HepG2 (cell line): ENCODE results near the gene JMJD1C. TPM values are rescaled to one million over a fixed set of nuclear protein-coding genes. Genes with fewer than 3 reads are reported as not detected.

Experiments used
- ATAC-seq: fragments of 200-7000 bp; cut with Tn5 transposase; 3 replicates; pipeline ENCODE4 v1.9.1; 2020; ENCODE audit warnings: mild to moderate bottlenecking, moderate library complexity
- BruUV-seq: library from RNA; stranded (reverse); fragments of 400-500 nt; replicated peaks from 2 replicates; lab custom pipeline; 2021; lab: Mats Ljungman, UMichigan
- CTCF ChIA-PET: fragments of 300-600 bp; formaldehyde crosslinking; extraction: SDS; loops from one replicate; lab custom pipeline; 2021; ENCODE audit warnings: low total read pairs, inconsistent platforms, low intra/inter-chr PET ratio; lab: Yijun Ruan, JAX
- POLR2A ChIA-PET: fragments of 350-600 bp; sonication (Branson Sonifier 250); formaldehyde crosslinking; loops from one replicate; lab custom pipeline; 2020; ENCODE audit warnings: antibody characterized with exemption, inconsistent platforms; lab: Yijun Ruan, JAX
- DNase-seq: peaks from one replicate; pipeline ENCODE4 v3.0.0-alpha.2; 2015; ENCODE audit warnings: low spot score
- FAIRE-seq: peaks from 3 replicates; lab custom pipeline; 2011; peaks lifted over from hg19 to GRCh38; lab: Jason Lieb, UNC
- H2AFZ ChIP-seq: one replicate; pipeline ENCODE4 v1.6.1; 2011; ENCODE audit warnings: low read length, inconsistent platforms
- H3K27ac ChIP-seq: fragments of 300-600 bp; 3 replicates; pipeline ENCODE4 v1.8.0; 2011; ENCODE audit warnings: mixed run types, mild to moderate bottlenecking, mixed read lengths, low read length, inconsistent platforms; ENCODE audit not compliant: insufficient read depth; ENCODE audit errors: extremely low read length
- H3K27me3 ChIP-seq, 2 experiments: fragments of 200-600 bp in 1 of 2; 2 replicates in 1 of 2; 3 replicates in 1 of 2; pipeline versions ENCODE4 v1.6.0 to v1.8.0; 2011; ENCODE audit warnings: low read length in 2 of 2, mild to moderate bottlenecking in 2 of 2, moderate library complexity in 2 of 2, inconsistent platforms in 1 of 2; ENCODE audit not compliant: insufficient read depth in 2 of 2, control insufficient read depth in 1 of 2
- H3K36me3 ChIP-seq, 2 experiments: fragments of 200-600 bp in 1 of 2; replicated peaks in 1 of 2; 2 replicates in 1 of 2; 3 replicates in 1 of 2; pipeline versions ENCODE4 v1.5.1 to v1.8.0; 2011; ENCODE audit warnings: low read length in 2 of 2, inconsistent platforms in 1 of 2; ENCODE audit not compliant: insufficient read depth in 2 of 2, control insufficient read depth in 1 of 2
- H3K4me1 ChIP-seq: 2 replicates; pipeline ENCODE4 v1.5.1; 2012; ENCODE audit warnings: low read length, inconsistent platforms; ENCODE audit not compliant: insufficient read depth
- H3K4me2 ChIP-seq: 2 replicates; pipeline ENCODE4 v1.6.0; 2011; ENCODE audit warnings: low read depth, low read length, inconsistent platforms
- H3K4me3 ChIP-seq, 3 experiments: fragments of 200-600 bp in 1 of 3; sonication (generic), shearing (Covaris generic) in 1 of 3; replicated peaks in 1 of 3; 2 replicates each; pipeline ENCODE4 v1.5.1; 2011 to 2016; ENCODE audit warnings: low read length in 3 of 3, inconsistent platforms in 2 of 3, low read depth in 2 of 3, mild to moderate bottlenecking in 2 of 3, control low read depth in 1 of 3, mixed read lengths in 1 of 3; ENCODE audit not compliant: insufficient read depth in 1 of 3
- H3K79me2 ChIP-seq: one replicate; pipeline ENCODE4 v1.6.1; 2011; ENCODE audit warnings: low read length, inconsistent platforms; ENCODE audit not compliant: insufficient read depth
- H3K9ac ChIP-seq: 2 replicates; pipeline ENCODE4 v1.6.0; 2011; ENCODE audit warnings: mild to moderate bottlenecking, low read depth, low read length, inconsistent platforms; ENCODE audit not compliant: insufficient read depth
- H3K9me3 ChIP-seq: 2 replicates; pipeline ENCODE4 v1.5.1; 2012; ENCODE audit warnings: mild to moderate bottlenecking, low read length
- H4K20me1 ChIP-seq: 2 replicates; pipeline ENCODE4 v1.6.0; 2011; ENCODE audit warnings: inconsistent platforms, mild to moderate bottlenecking, low read length, moderate library complexity; ENCODE audit not compliant: insufficient read depth
- PRMT3 ChIP-seq: sonication (generic); formaldehyde crosslinking; IDR thresholded peaks from 2 replicates; pipeline ENCODE4 v1.8.1; 2022; ENCODE audit warnings: low read depth, mild to moderate bottlenecking, moderate library complexity, missing genetic modification reagents, borderline replicate concordance
- SKI ChIP-seq: fragments of 450-650 bp; IDR thresholded peaks from one replicate; pipeline ENCODE4 v1.6.1; 2018; ENCODE audit warnings: mild to moderate bottlenecking; ENCODE audit not compliant: partially characterized antibody
- TBX3 ChIP-seq: fragments of 450-650 bp; IDR thresholded peaks from 2 replicates; pipeline ENCODE4 v1.6.1; 2017; ENCODE audit warnings: antibody characterized with exemption, mild to moderate bottlenecking, inconsistent platforms, borderline replicate concordance
- ZNF121 ChIP-seq: sonication (generic); formaldehyde crosslinking; IDR thresholded peaks from 2 replicates; pipeline ENCODE4 v1.5.0; 2020; ENCODE audit warnings: mild to moderate bottlenecking, missing genetic modification reagents
- ZNF253 ChIP-seq: sonication (generic); formaldehyde crosslinking; IDR thresholded peaks from 2 replicates; pipeline ENCODE4 v1.8.0; 2022; ENCODE audit warnings: mild to moderate bottlenecking, missing genetic modification reagents, borderline replicate concordance
- WGBS: methylation state at CpG from one replicate; pipeline ENCODE4 v1.1.6; 2017; ENCODE audit warnings: low lambda C conversion rate; 5-methylcytosine and 5-hydroxymethylcytosine counted together
- in situ Hi-C: cut with HindIII; loops from 2 replicates; pipeline ENCODE4 v1.10.0; 2017; ENCODE audit warnings: low pct_unique_long_range_greater_than_20kb; ENCODE audit not compliant: extremely low pct_ligation_motif_present
- intact Hi-C: fragments of 100-400 bp; cut with micrococcal nuclease; formaldehyde crosslinking; loops from one replicate; pipeline ENCODE4 v1.10.0; 2022; ENCODE audit not compliant: unreplicated experiment
- polyA plus RNA-seq, 8 experiments: library from polyadenylated mRNA; depleted of rRNA in 3 of 8; stranded (reverse) in 7 of 8; unstranded in 1 of 8; fragments of >200 nt; fragmentation: Illumina TruSeq in 4 of 8; extraction: Trizol in 4 of 8; gene quantifications; 2 replicates each; pipeline versions ENCODE4 v1.2.1 to v1.2.3, GENCODE V29; 2011 to 2016; ENCODE audit warnings: low read depth in 4 of 8, missing spikeins in 1 of 8, mixed read lengths in 1 of 8; ENCODE audit not compliant: insufficient read depth in 1 of 8
- total RNA-seq, 5 experiments: library from RNA; depleted of rRNA; stranded (reverse); fragments of >200 nt; fragmentation: Illumina TruSeq; extraction: Trizol; gene quantifications; 2 replicates each; pipeline ENCODE4 v1.2.3, GENCODE V29; 2016; ENCODE audit warnings: low read depth in 1 of 5
- TF ChIP-seq, protein P1 (sequence below): sonication (generic); formaldehyde crosslinking; IDR thresholded peaks from 2 replicates; pipeline ENCODE4 v1.4.0; 2020; ENCODE audit warnings: missing genetic modification reagents
- TF ChIP-seq, protein P2 (sequence below): sonication (generic); formaldehyde crosslinking; IDR thresholded peaks from 2 replicates; pipeline ENCODE4; 2020; ENCODE audit warnings: missing genetic modification reagents, mild to moderate bottlenecking, borderline replicate concordance

JMJD1C gene
- total and polyA plus RNA-seq, 2 of the 13 experiments (the other 11 are each of a cell fraction or from before 2014, with no cell fraction given), result 42.3 to 42.7 TPM

DNA sequence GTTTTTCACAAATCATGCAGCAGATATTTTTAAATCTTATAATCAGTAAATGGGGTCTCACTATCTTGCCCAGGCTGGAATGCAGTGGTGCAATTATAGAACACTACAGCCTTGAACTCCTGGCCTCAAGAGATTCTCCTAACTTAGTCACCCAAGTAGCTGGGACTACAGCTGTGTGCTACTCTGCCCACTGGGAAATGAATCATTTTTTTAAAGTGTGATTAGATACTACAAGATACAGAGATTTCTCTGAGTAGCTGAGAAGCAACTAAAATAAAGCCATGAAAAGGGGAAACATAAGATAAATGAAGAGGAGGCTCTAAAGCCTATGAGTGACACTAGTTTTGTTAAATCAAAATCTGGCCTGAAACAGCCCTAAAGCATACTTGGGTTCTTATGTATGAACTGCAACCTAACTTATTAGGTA is 119.7 kb downstream of the JMJD1C start:
- POLR2A ChIA-PET, result no interaction called here
- no peak overlapping the region for H2AFZ ChIP-seq
- peak; percentile 3 for DNase-seq
- H3K9ac ChIP-seq, result no peak overlapping the region
- FAIRE-seq, result no peak
- no peak for ATAC-seq
- in situ Hi-C loops, result no loop called here
- H3K27ac ChIP-seq, result no peak overlapping the region
- H3K4me1 ChIP-seq, result no peaks in the 10 kb centered on the region
- H3K4me3 ChIP-seq, result no peak overlapping the region
- TF ChIP-seq ZNF253 (CRISPR knock-in tag) (no peak), ZNF121 (CRISPR knock-in tag) (peak; percentile 91)
- TF ChIP-seq, all 625 proteins: peak for 1
- no peaks in the 10 kb centered on the region for H3K9me3 ChIP-seq
- no TSS peak for BruUV-seq
- peaks cover 0 to 1% of the 10 kb centered on the region in 2 experiments; a peak in 1 of 5 replicates for H3K36me3 ChIP-seq
- no peaks in the 10 kb centered on the region for H3K27me3 ChIP-seq
- no peak overlapping the region for H3K4me2 ChIP-seq
- H4K20me1 ChIP-seq, result no peaks in the 10 kb centered on the region
- intact Hi-C loops, result no loop called here
- CTCF ChIA-PET, result no interaction called here
- peaks cover 13% of the 10 kb centered on the region for H3K79me2 ChIP-seq

DNA sequence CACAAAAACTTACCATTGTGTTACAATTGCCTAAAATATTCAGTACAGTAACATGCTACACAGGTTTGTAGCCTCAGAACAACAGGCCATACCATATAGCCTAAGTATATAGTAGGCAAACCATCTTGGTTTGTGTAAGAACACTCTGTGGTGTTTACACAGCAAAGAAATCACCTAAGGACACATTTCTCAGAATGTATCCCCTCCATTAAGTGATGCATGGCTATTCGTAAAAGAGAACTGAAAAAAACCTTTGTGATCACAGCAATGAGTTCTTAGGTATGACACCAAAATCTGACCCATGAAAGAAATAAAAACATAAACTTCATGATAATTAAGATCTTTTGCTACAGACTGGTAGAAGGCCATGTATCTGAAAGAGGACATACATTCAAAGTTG is 121.5 kb downstream of the JMJD1C start:
- no peak overlapping the region for H3K27ac ChIP-seq
- intact Hi-C loops (no loop called here), in situ Hi-C loops (no loop called here)
- POLR2A ChIA-PET, result no interaction called here
- H3K36me3 ChIP-seq, result peaks cover 0 to 1% of the 10 kb centered on the region in 2 experiments; a peak in 1 of 5 replicates
- no peaks in the 10 kb centered on the region for H3K27me3 ChIP-seq
- no TSS peak for BruUV-seq
- CTCF ChIA-PET, result no interaction called here
- no peak for ATAC-seq
- DNase-seq, result no peak
- H3K9me3 ChIP-seq, result no peaks in the 10 kb centered on the region
- FAIRE-seq, result no peak
- H4K20me1 ChIP-seq, result no peaks in the 10 kb centered on the region
- H3K4me1 ChIP-seq, result no peaks in the 10 kb centered on the region
- no peak overlapping the region for H3K4me3 ChIP-seq
- peaks cover 20% of the 10 kb centered on the region for H3K79me2 ChIP-seq
- WGBS, result 96% methylated on average over 1 of the region's 1 CpG
- no peak overlapping the region for H3K9ac ChIP-seq
- H2AFZ ChIP-seq, result no peak overlapping the region
- no peak overlapping the region for H3K4me2 ChIP-seq
- TF ChIP-seq SKI, result no peak
- TF ChIP-seq TBX3, result no peak
- TF ChIP-seq PRMT3 (CRISPR knock-in tag), result no peak
- TF ChIP-seq, protein P1, sequence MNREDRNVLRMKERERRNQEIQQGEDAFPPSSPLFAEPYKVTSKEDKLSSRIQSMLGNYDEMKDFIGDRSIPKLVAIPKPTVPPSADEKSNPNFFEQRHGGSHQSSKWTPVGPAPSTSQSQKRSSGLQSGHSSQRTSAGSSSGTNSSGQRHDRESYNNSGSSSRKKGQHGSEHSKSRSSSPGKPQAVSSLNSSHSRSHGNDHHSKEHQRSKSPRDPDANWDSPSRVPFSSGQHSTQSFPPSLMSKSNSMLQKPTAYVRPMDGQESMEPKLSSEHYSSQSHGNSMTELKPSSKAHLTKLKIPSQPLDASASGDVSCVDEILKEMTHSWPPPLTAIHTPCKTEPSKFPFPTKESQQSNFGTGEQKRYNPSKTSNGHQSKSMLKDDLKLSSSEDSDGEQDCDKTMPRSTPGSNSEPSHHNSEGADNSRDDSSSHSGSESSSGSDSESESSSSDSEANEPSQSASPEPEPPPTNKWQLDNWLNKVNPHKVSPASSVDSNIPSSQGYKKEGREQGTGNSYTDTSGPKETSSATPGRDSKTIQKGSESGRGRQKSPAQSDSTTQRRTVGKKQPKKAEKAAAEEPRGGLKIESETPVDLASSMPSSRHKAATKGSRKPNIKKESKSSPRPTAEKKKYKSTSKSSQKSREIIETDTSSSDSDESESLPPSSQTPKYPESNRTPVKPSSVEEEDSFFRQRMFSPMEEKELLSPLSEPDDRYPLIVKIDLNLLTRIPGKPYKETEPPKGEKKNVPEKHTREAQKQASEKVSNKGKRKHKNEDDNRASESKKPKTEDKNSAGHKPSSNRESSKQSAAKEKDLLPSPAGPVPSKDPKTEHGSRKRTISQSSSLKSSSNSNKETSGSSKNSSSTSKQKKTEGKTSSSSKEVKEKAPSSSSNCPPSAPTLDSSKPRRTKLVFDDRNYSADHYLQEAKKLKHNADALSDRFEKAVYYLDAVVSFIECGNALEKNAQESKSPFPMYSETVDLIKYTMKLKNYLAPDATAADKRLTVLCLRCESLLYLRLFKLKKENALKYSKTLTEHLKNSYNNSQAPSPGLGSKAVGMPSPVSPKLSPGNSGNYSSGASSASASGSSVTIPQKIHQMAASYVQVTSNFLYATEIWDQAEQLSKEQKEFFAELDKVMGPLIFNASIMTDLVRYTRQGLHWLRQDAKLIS (CRISPR knock-in tag), result no peak
- TF ChIP-seq, protein P2, sequence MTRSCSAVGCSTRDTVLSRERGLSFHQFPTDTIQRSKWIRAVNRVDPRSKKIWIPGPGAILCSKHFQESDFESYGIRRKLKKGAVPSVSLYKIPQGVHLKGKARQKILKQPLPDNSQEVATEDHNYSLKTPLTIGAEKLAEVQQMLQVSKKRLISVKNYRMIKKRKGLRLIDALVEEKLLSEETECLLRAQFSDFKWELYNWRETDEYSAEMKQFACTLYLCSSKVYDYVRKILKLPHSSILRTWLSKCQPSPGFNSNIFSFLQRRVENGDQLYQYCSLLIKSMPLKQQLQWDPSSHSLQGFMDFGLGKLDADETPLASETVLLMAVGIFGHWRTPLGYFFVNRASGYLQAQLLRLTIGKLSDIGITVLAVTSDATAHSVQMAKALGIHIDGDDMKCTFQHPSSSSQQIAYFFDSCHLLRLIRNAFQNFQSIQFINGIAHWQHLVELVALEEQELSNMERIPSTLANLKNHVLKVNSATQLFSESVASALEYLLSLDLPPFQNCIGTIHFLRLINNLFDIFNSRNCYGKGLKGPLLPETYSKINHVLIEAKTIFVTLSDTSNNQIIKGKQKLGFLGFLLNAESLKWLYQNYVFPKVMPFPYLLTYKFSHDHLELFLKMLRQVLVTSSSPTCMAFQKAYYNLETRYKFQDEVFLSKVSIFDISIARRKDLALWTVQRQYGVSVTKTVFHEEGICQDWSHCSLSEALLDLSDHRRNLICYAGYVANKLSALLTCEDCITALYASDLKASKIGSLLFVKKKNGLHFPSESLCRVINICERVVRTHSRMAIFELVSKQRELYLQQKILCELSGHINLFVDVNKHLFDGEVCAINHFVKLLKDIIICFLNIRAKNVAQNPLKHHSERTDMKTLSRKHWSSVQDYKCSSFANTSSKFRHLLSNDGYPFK, result no peak
